ENCODE results near the gene ASAP2. TPM values are rescaled to one million over a fixed set of nuclear protein-coding genes. Genes with fewer than 3 reads are reported as not detected.

ASAP2 gene
- total RNA-seq, 1 donor from 2014 or later, result 10.0 TPM

- no peak overlapping the region for H3K4me3 ChIP-seq
- H3K27me3 ChIP-seq (ENCODE audit: low read depth), result no peaks in the 10 kb centered on the region
- H3K36me3 ChIP-seq, result peaks cover 55% of the 10 kb centered on the region
- TF ChIP-seq CTCF (IDR thresholded peaks at IDR 0.05; ENCODE audit: borderline replicate concordance), result no peak
- H3K9me3 ChIP-seq (replicated peaks), result no peaks in the 10 kb centered on the region
- no peak overlapping the region for H3K27ac ChIP-seq (replicated peaks)
- no peak for DNase-seq
- peaks cover 19% of the 10 kb centered on the region for H3K4me1 ChIP-seq
- intact Hi-C loops (cut with micrococcal nuclease), result no loop called here
These were observed 199.0 kb downstream of the ASAP2 start for GRCh38 chr2:9405636-9406035.

GRCh38 chr2:9406529-9407362 is 200.1 kb downstream of the ASAP2 start:
- H3K27me3 ChIP-seq (ENCODE audit: low read depth), result no peaks in the 10 kb centered on the region
- no peak overlapping the region for H3K4me3 ChIP-seq
- intact Hi-C loops (cut with micrococcal nuclease), result no loop called here
- peaks cover 57% of the 10 kb centered on the region for H3K36me3 ChIP-seq
- no peak for TF ChIP-seq CTCF (IDR thresholded peaks at IDR 0.05; ENCODE audit: borderline replicate concordance)
- no peak overlapping the region for H3K27ac ChIP-seq (replicated peaks)
- peaks cover 19% of the 10 kb centered on the region for H3K4me1 ChIP-seq
- no peaks in the 10 kb centered on the region for H3K9me3 ChIP-seq (replicated peaks)
- no peak for DNase-seq

GRCh38 chr2:9407363-9407811 is 200.8 kb downstream of the ASAP2 start:
- Histone ChIP-seq H3K9me3 (replicated peaks) (no peaks in the 10 kb centered on the region), H3K4me1 (peaks cover 19% of the 10 kb centered on the region), H3K27me3 (ENCODE audit: low read depth) (no peaks in the 10 kb centered on the region), H3K27ac (replicated peaks) (no peak overlapping the region), H3K4me3 (no peak overlapping the region), H3K36me3 (peaks cover 55% of the 10 kb centered on the region)
- TF ChIP-seq CTCF (IDR thresholded peaks at IDR 0.05; ENCODE audit: borderline replicate concordance), result no peak
- intact Hi-C loops (cut with micrococcal nuclease), result no loop called here
- DNase-seq, result no peak

- Histone ChIP-seq H3K4me3 (no peak overlapping the region), H3K4me1 (peaks cover 12% of the 10 kb centered on the region), H3K36me3 (peaks cover 55% of the 10 kb centered on the region), H3K27me3 (ENCODE audit: low read depth) (no peaks in the 10 kb centered on the region), H3K27ac (replicated peaks) (no peak overlapping the region), H3K9me3 (replicated peaks) (no peaks in the 10 kb centered on the region)
- no peak for DNase-seq
- TF ChIP-seq CTCF (IDR thresholded peaks at IDR 0.05; ENCODE audit: borderline replicate concordance), result no peak
- intact Hi-C loops (cut with micrococcal nuclease), result no loop called here
These were observed 202.1 kb downstream of the ASAP2 start for GRCh38 chr2:9408641-9409151.

- intact Hi-C loops (cut with micrococcal nuclease), result no loop called here
- H3K36me3 ChIP-seq, result peaks cover 58% of the 10 kb centered on the region
- no peak for TF ChIP-seq CTCF (IDR thresholded peaks at IDR 0.05; ENCODE audit: borderline replicate concordance)
These were observed 203.5 kb downstream of the ASAP2 start for GRCh38 chr2:9410108-9410507.

More at GRCh38 chr2:9410108-9410507, 203.5 kb downstream of the ASAP2 start:
- Histone ChIP-seq H3K27ac (replicated peaks) (no peak overlapping the region), H3K4me3 (no peak overlapping the region), H3K9me3 (replicated peaks) (no peaks in the 10 kb centered on the region), H3K4me1 (no peaks in the 10 kb centered on the region), H3K27me3 (ENCODE audit: low read depth) (no peaks in the 10 kb centered on the region)
- no peak for DNase-seq
